Stimulated activated naive CD8-positive, alpha-beta T cell treated with anti-CD3 and anti-CD28 coated beads, Interleukin-15, Interleukin-2, amounts not matched to agents 100 U/mL and 50 U/mL, for 24 hours (primary cell): ENCODE data around the gene CCR2.

Experiments
- ATAC-seq: fragments of 150-1000 bp; cut with Tn5 transposase; one replicate; pipeline ENCODE4 v1.10.0; 2021
- DNase-seq: peaks from one replicate; pipeline ENCODE4 v3.0.0; 2021

CCR2 gene

GRCh38 chr3:46405301-46406019 is 51.5 kb downstream of the CCR2 start:
- DNase-seq (no peak), ATAC-seq (no peak)

- DNase-seq, result no peak
- no peak for ATAC-seq
Observed at GRCh38 chr3:46406443-46406787, 52.5 kb downstream of the CCR2 start.

- ATAC-seq, result peak; percentile 82
- peak; percentile 51 for DNase-seq
Observed at GRCh38 chr3:46406788-46407611, 53.1 kb downstream of the CCR2 start, which contains the start of the genes CCR5AS and CCRL2. CCR5AS (minus strand) TSS chr3:46407066. CCRL2 (plus strand) TSS chr3:46407259; CDS start chr3:46408080, 821 bp downstream.

- DNase-seq (no peak), ATAC-seq (no peak)
Observed at GRCh38 chr3:46407970-46408369, 54.1 kb downstream of the CCR2 start.

GRCh38 chr3:46408853-46409252 is 54.9 kb downstream of the CCR2 start:
- ATAC-seq (no peak), DNase-seq (no peak)

- ATAC-seq (no peak), DNase-seq (no peak)
Observed at GRCh38 chr3:46409739-46410489, 56.0 kb downstream of the CCR2 start.
